Calu3 (cell line): Measurements from ENCODE around the gene HSPG2. TPM values are rescaled to one million over a fixed set of nuclear protein-coding genes. Genes with fewer than 3 reads are reported as not detected.

Source experiments
- BruUV-seq: library from RNA; stranded (reverse); fragments of 400-500 nt; replicated peaks from 2 replicates; lab custom pipeline; 2021; lab: Mats Ljungman, UMichigan
- CTCF ChIA-PET: fragments of 300-600 bp; sonication (Branson Sonifier 250); formaldehyde crosslinking; loops from one replicate; lab custom pipeline; 2022; ENCODE audit warnings: antibody characterized with exemption; lab: Charles Lee
- DNase-seq: peaks from one replicate; pipeline ENCODE4 v3.0.0; 2022
- H3K27ac Mint-ChIP-seq: one replicate; pipeline ENCODE4 v1.8.0; 2022; ENCODE audit warnings: mixed read lengths; ENCODE audit not compliant: unreplicated experiment
- H3K27me3 Mint-ChIP-seq: one replicate; pipeline ENCODE4 v1.8.0; 2022; ENCODE audit warnings: mixed read lengths; ENCODE audit not compliant: unreplicated experiment
- H3K36me3 Mint-ChIP-seq: one replicate; pipeline ENCODE4 v1.8.0; 2022; ENCODE audit warnings: mild to moderate bottlenecking, moderate library complexity, mixed read lengths; ENCODE audit not compliant: insufficient read depth, unreplicated experiment
- H3K4me1 Mint-ChIP-seq: one replicate; pipeline ENCODE4 v1.8.0; 2022; ENCODE audit warnings: mild to moderate bottlenecking, low read depth, mixed read lengths; ENCODE audit not compliant: unreplicated experiment
- H3K4me3 Mint-ChIP-seq: one replicate; pipeline ENCODE4 v1.8.0; 2022; ENCODE audit warnings: mild to moderate bottlenecking, low read depth, moderate library complexity, mixed read lengths; ENCODE audit not compliant: unreplicated experiment
- H3K9me3 Mint-ChIP-seq: one replicate; pipeline ENCODE4 v1.8.0; 2022; ENCODE audit warnings: low read depth, mixed read lengths; ENCODE audit not compliant: unreplicated experiment
- intact Hi-C: fragments of 100-400 bp; cut with micrococcal nuclease; formaldehyde crosslinking; loops from one replicate; pipeline ENCODE4 v1.10.0; 2022; ENCODE audit not compliant: unreplicated experiment
- total RNA-seq: library from RNA; stranded (reverse); gene quantifications from 2 replicates; pipeline ENCODE4 v1.2.3, GENCODE V29; 2022
- TF ChIP-seq, protein P1 (sequence below): fragments of 200-600 bp; IDR thresholded peaks from one replicate; pipeline ENCODE4 v1.8.0; 2022; ENCODE audit warnings: antibody characterized with exemption; ENCODE audit not compliant: unreplicated experiment

HSPG2 gene
- total RNA-seq, 1 experiment from 2014 or later: 397 TPM

GRCh38 chr1:21871943-21872342 lies 65.2 kb downstream of the HSPG2 start:
- TF ChIP-seq, protein P1, sequence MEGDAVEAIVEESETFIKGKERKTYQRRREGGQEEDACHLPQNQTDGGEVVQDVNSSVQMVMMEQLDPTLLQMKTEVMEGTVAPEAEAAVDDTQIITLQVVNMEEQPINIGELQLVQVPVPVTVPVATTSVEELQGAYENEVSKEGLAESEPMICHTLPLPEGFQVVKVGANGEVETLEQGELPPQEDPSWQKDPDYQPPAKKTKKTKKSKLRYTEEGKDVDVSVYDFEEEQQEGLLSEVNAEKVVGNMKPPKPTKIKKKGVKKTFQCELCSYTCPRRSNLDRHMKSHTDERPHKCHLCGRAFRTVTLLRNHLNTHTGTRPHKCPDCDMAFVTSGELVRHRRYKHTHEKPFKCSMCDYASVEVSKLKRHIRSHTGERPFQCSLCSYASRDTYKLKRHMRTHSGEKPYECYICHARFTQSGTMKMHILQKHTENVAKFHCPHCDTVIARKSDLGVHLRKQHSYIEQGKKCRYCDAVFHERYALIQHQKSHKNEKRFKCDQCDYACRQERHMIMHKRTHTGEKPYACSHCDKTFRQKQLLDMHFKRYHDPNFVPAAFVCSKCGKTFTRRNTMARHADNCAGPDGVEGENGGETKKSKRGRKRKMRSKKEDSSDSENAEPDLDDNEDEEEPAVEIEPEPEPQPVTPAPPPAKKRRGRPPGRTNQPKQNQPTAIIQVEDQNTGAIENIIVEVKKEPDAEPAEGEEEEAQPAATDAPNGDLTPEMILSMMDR: no peak
- CTCF ChIA-PET: no interaction called here
- Mint-ChIP-seq H3K27me3 (no peaks in the 10 kb centered on the region), H3K36me3 (peaks cover 88% of the 10 kb centered on the region), H3K4me1 (peaks cover 42% of the 10 kb centered on the region), H3K4me3 (peak overlapping the region; percentile 22), H3K27ac (peak overlapping the region; percentile 29), H3K9me3 (no peaks in the 10 kb centered on the region)
- DNase-seq: peak; percentile 71
- intact Hi-C loops: no loop called here
- BruUV-seq: no TSS peak

DNA sequence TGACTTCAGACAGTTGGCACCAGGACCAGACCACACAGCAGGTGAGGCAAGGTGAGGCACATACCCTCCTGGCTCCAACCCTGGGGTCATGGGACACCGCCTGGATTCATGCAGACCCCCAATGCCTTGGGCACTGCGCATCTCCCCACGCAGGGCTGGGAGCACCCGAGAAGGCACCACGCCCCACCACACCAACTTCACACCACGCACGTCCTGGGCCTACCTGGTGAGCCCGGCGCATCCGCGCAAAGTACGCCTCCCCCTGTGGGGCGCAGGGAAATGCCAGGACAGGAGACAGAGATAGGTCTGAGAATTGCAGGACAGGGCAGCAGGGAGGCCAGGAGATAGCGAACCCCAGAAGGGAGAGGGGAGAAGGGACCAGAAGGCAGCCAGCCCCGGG lies 66.5 kb downstream of the HSPG2 start:
- peaks cover 86% of the 10 kb centered on the region for H3K36me3 Mint-ChIP-seq

GRCh38 chr1:21869620-21870121 lies 67.4 kb downstream of the HSPG2 start:
- BruUV-seq: no TSS peak
- DNase-seq: peak; percentile 81
- Mint-ChIP-seq H3K4me3 (no peak overlapping the region), H3K4me1 (peaks cover 42% of the 10 kb centered on the region), H3K9me3 (no peaks in the 10 kb centered on the region), H3K27me3 (no peaks in the 10 kb centered on the region), H3K36me3 (peaks cover 86% of the 10 kb centered on the region), H3K27ac (peak overlapping the region; percentile 78)
- CTCF ChIA-PET: no interaction called here
- TF ChIP-seq, protein P1: no peak
- intact Hi-C loops: no loop called here

More for the DNA sequence above, 66.5 kb downstream of the HSPG2 start:
- intact Hi-C loops: no loop called here
- no peak for DNase-seq
- H3K27ac Mint-ChIP-seq: no peak overlapping the region
- BruUV-seq: no TSS peak
- CTCF ChIA-PET: no interaction called here
- H3K9me3 Mint-ChIP-seq: no peaks in the 10 kb centered on the region
- TF ChIP-seq, protein P1: no peak
- no peaks in the 10 kb centered on the region for H3K27me3 Mint-ChIP-seq
- H3K4me3 Mint-ChIP-seq: no peak overlapping the region
- peaks cover 42% of the 10 kb centered on the region for H3K4me1 Mint-ChIP-seq

- peak overlapping the region; percentile 78 for H3K27ac Mint-ChIP-seq
- CTCF ChIA-PET: no interaction called here
- TF ChIP-seq, protein P1: no peak
- intact Hi-C loops: no loop called here
- peaks cover 42% of the 10 kb centered on the region for H3K4me1 Mint-ChIP-seq
- H3K9me3 Mint-ChIP-seq: no peaks in the 10 kb centered on the region
- BruUV-seq: no TSS peak
- DNase-seq: no peak
- H3K36me3 Mint-ChIP-seq: peaks cover 86% of the 10 kb centered on the region
- no peaks in the 10 kb centered on the region for H3K27me3 Mint-ChIP-seq
- no peak overlapping the region for H3K4me3 Mint-ChIP-seq
Observed at GRCh38 chr1:21868941-21869454, 68.1 kb downstream of the HSPG2 start.
